GM12873 (cell line): ENCODE results near the gene NDUFB8.

ENCODE experiments used
- TF ChIP-seq, protein P1 (sequence below): IDR thresholded peaks from 2 replicates; pipeline ENCODE4 v1.5.1; 2012; ENCODE audit warnings: low read depth, mild to moderate bottlenecking, moderate library complexity, low read length, control low read depth; ENCODE audit not compliant: insufficient read depth; ENCODE audit errors: missing control alignments

Gene NDUFB8

DNA sequence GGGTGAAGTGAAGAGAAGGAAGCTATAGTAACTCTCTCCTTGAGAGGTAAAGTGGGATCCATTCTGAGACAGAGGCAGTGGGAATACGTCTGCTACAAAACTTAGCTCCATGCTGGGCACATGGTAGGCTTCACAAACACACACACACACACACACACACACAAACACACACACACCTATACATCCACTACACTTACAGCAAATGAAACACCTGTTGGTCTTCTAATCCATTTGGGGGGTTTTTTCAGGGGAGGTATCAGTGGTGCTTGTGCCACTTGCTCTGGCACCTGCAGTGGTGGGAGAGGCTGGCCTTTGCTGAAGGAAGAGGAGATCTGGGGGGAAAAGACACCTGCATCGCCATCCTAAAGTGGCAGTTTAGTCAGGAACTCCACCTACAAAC is 24.5 kb downstream of the NDUFB8 start:
- TF ChIP-seq, protein P1, sequence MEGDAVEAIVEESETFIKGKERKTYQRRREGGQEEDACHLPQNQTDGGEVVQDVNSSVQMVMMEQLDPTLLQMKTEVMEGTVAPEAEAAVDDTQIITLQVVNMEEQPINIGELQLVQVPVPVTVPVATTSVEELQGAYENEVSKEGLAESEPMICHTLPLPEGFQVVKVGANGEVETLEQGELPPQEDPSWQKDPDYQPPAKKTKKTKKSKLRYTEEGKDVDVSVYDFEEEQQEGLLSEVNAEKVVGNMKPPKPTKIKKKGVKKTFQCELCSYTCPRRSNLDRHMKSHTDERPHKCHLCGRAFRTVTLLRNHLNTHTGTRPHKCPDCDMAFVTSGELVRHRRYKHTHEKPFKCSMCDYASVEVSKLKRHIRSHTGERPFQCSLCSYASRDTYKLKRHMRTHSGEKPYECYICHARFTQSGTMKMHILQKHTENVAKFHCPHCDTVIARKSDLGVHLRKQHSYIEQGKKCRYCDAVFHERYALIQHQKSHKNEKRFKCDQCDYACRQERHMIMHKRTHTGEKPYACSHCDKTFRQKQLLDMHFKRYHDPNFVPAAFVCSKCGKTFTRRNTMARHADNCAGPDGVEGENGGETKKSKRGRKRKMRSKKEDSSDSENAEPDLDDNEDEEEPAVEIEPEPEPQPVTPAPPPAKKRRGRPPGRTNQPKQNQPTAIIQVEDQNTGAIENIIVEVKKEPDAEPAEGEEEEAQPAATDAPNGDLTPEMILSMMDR, result no peak

DNA sequence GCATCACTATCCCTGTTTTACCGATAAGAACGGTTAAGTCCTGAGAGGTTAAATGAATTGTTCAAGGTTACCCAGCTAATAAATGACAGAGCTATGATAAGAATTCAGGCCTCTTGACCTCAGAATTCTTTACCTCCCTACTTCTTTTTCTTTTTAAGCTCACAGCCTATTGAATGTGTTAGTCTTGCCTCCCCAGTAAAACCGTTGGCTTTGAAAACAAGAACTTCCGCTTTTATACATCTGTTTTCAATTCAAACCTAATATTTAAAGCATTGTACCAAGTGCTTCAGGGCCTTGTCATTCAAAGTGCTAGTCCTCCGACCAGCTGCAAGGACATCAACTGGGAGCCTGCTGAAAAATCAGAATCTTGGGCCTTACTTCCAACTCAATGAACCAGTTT is 25.6 kb downstream of the NDUFB8 start:
- TF ChIP-seq, protein P1, result no peak

DNA sequence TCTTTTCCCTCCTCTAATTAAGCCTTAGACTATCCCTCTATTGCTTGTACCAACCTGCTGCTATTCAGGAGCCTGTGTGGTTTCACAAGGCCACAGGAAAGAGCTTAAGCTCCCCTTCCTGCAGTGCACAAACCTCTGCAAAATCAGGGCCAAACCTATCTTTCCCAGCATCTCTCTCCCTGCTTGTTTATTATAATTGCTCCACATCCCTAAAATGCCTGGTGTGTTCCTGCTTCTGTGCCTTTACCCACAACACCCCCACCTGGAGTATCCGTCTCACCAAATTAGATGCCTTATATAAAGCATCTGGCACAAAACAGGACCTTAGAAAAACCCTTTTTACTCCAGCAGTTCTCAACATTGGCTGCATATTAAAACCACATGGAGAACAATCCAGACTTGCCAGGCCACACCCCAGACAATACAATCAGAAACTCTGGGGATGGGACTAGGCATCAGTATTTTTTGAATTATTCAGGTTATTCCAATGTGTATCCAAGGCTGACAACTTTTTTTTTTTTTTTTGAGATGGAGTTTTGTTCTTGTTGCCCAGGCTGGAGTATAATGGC is 26.7 kb downstream of the NDUFB8 start:
- TF ChIP-seq, protein P1, result no peak

DNA sequence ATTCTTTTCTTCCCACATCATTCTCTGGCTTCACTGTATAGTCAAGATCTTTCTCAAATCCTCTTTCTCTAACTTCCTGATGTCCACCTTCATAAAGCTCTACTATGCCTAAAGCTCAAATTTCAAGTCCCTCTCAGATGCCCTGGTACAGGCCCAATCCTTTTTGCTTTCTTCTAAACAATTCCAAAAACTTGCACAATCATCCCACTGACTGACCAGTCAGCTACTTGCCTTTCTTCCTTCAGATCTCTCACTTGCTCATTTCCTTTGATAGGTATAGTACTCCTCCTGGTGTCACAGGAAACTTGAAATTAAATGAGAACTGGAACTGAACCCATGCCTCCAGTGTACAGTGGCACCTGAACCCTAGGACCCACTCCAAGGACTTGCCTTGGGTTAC is 28.2 kb downstream of the NDUFB8 start:
- TF ChIP-seq, protein P1, result no peak

DNA sequence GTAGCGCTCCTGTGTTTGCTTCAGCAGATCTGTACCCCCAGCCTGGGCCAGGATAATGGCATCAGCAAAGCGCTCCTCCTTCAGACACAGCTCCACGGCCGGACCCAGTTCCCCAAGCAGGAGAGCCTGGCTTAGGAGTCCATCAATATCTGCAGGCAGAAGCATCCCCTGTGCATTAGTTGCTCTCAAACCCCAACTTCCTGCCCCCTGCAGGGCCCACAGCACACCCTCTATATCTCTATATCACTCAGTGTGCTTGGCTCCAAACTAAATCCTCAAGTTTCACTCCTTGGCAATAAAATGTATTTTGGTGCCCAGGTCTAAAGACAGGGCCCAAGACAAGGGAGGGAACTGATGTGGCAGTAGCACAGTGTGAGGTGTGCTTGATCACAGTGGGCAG is 31.6 kb downstream of the NDUFB8 start:
- TF ChIP-seq, protein P1, result no peak

DNA sequence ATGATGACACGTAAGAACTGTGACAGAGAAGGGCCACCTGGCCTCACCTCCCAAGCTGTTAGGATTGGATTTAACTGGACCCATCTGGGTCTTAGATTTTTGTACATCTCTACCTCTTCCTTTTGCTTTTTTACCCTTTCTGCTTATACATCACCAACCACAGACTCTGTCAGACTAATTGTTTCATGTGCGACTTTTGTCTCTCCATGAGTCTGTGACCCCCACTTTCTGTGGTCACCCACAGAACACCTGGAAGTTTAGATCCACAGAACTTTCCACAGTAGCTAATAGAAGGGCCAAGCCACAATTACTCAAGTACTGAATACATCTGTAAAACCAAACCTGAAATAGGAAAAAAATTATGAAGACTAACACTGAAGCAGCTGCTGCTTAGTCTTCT is 33.1 kb downstream of the NDUFB8 start:
- TF ChIP-seq, protein P1, result no peak

DNA sequence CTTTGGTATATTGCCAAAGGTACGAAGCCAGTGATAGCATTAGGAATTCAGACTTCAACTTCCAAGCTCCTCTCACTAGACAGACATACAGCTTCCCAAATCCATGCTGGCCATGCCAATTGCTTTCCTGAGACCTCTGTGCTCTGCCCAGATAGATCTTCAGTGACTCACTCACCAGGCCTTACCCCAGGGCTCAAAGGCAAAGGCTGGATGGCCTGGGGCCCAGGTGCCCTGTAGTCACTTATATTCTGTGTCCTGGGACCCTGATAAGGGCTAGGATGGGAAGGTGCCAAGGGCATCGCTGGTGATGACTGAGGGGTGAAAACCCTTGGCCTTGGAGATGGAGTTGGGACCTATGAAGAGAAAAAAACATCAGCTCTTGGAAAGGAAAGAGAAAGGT is 39.1 kb downstream of the NDUFB8 start:
- TF ChIP-seq, protein P1, result no peak
